ENCODE results near the gene GARIN1A. TPM values are rescaled to one million over a fixed set of nuclear protein-coding genes. Genes with fewer than 3 reads are reported as not detected.

The GARIN1A gene
- total RNA-seq, 1 experiment from 2014 or later = 0.91 TPM

- ATAC-seq (no peak), DNase-seq (no peak)
- CTCF ChIA-PET = no interaction called here
- Histone ChIP-seq H3K27me3 (ENCODE audit: low read length) (no peaks in the 10 kb centered on the region), H3K9ac (ENCODE audit: low read length) (no peak overlapping the region), H3K9me2 (replicated peaks; ENCODE audit: low read length) (no peaks in the 10 kb centered on the region), H3K4me2 (ENCODE audit: low read length) (no peak overlapping the region), H3K79me2 (ENCODE audit: low read length) (no peaks in the 10 kb centered on the region), H3K9me3 (ENCODE audit: low read length) (no peaks in the 10 kb centered on the region), H3K27ac (ENCODE audit: low read length) (no peak overlapping the region), H3K4me3 (ENCODE audit: low read length) (no peak overlapping the region), H2AFZ (ENCODE audit: low read length) (no peak overlapping the region), H3K4me1 (ENCODE audit: insufficient read depth, low read length) (no peaks in the 10 kb centered on the region), H3K36me3 (ENCODE audit: low read depth, low read length) (no peaks in the 10 kb centered on the region), H3F3A (ENCODE audit: low read length, unreplicated experiment) (no peaks in the 10 kb centered on the region), H4K20me1 (ENCODE audit: low read length) (no peaks in the 10 kb centered on the region)
- POLR2A ChIA-PET (ENCODE audit: unreplicated experiment) = no interaction called here
- intact Hi-C loops (cut with micrococcal nuclease) = no loop called here
- no TSS peak for BruUV-seq (replicated peaks)
- TF ChIP-seq, protein P1, sequence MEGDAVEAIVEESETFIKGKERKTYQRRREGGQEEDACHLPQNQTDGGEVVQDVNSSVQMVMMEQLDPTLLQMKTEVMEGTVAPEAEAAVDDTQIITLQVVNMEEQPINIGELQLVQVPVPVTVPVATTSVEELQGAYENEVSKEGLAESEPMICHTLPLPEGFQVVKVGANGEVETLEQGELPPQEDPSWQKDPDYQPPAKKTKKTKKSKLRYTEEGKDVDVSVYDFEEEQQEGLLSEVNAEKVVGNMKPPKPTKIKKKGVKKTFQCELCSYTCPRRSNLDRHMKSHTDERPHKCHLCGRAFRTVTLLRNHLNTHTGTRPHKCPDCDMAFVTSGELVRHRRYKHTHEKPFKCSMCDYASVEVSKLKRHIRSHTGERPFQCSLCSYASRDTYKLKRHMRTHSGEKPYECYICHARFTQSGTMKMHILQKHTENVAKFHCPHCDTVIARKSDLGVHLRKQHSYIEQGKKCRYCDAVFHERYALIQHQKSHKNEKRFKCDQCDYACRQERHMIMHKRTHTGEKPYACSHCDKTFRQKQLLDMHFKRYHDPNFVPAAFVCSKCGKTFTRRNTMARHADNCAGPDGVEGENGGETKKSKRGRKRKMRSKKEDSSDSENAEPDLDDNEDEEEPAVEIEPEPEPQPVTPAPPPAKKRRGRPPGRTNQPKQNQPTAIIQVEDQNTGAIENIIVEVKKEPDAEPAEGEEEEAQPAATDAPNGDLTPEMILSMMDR (conservative IDR thresholded peaks at IDR 0.05; ENCODE audit: low read depth, low read length) = no peak
- TF ChIP-seq EZH2phosphoT487 (IDR thresholded peaks at IDR 0.05; ENCODE audit: borderline replicate concordance, low read length) = no peak
- TF ChIP-seq EZH2 (IDR thresholded peaks at IDR 0.05; ENCODE audit: low read length, unreplicated experiment) = no peak
Measured at GRCh38 chr7:128718967-128719642, 47.0 kb downstream of the GARIN1A start.

GRCh38 chr7:128721376-128721775 lies 49.3 kb downstream of the GARIN1A start:
- H3K9me3 ChIP-seq (ENCODE audit: low read length) = no peaks in the 10 kb centered on the region
- BruUV-seq (replicated peaks) = no TSS peak
- H3K4me2 ChIP-seq (ENCODE audit: low read length) = no peak overlapping the region
- ChIA-PET POLR2A (ENCODE audit: unreplicated experiment) (no interaction called here), CTCF (no interaction called here)
- H3K9ac ChIP-seq (ENCODE audit: low read length) = no peak overlapping the region
- ATAC-seq = no peak
- H3K36me3 ChIP-seq (ENCODE audit: low read depth, low read length) = no peaks in the 10 kb centered on the region
- no peak overlapping the region for H3K27ac ChIP-seq (ENCODE audit: low read length)
- no peak overlapping the region for H3K4me3 ChIP-seq (ENCODE audit: low read length)
- no peaks in the 10 kb centered on the region for H3K27me3 ChIP-seq (ENCODE audit: low read length)
- no peaks in the 10 kb centered on the region for H4K20me1 ChIP-seq (ENCODE audit: low read length)
- no peak overlapping the region for H2AFZ ChIP-seq (ENCODE audit: low read length)
- no peaks in the 10 kb centered on the region for H3K4me1 ChIP-seq (ENCODE audit: insufficient read depth, low read length)
- no peaks in the 10 kb centered on the region for H3F3A ChIP-seq (ENCODE audit: low read length, unreplicated experiment)
- no peaks in the 10 kb centered on the region for H3K9me2 ChIP-seq (replicated peaks; ENCODE audit: low read length)
- H3K79me2 ChIP-seq (ENCODE audit: low read length) = no peaks in the 10 kb centered on the region
- TF ChIP-seq EZH2phosphoT487 (IDR thresholded peaks at IDR 0.05; ENCODE audit: borderline replicate concordance, low read length) (no peak), EZH2 (IDR thresholded peaks at IDR 0.05; ENCODE audit: low read length, unreplicated experiment) (no peak)
- TF ChIP-seq, protein P1 (conservative IDR thresholded peaks at IDR 0.05; ENCODE audit: low read depth, low read length) = no peak
- no peak for DNase-seq
- intact Hi-C loops (cut with micrococcal nuclease) = no loop called here

Other genes starting within 250 kb of the GARIN1A start
- 25.7 and 29.1 TPM in 2 replicates for gene HILPDA, start 216.4 kb upstream of the GARIN1A start, total RNA-seq (2014; rRNA removed)
- gene METTL2B, start 195.5 kb upstream of the GARIN1A start, total RNA-seq (2014; rRNA removed) = 33.8 and 37.1 TPM in 2 replicates
- gene CALU, start 67.1 kb downstream of the GARIN1A start, total RNA-seq (2014; rRNA removed) = 169 and 205 TPM in 2 replicates
- not detected in 2 replicates for gene OPN1SW, start 103.5 kb downstream of the GARIN1A start, total RNA-seq (2014; rRNA removed)
- gene CCDC136, start 119.7 kb downstream of the GARIN1A start, total RNA-seq (2014; rRNA removed) = 9.8 and 10.5 TPM in 2 replicates
- 88.7 and 121 TPM in 2 replicates for gene FLNC, start 158.1 kb downstream of the GARIN1A start, total RNA-seq (2014; rRNA removed)
- 129 and 131 TPM in 2 replicates for gene ATP6V1F, start 190.6 kb downstream of the GARIN1A start, total RNA-seq (2014; rRNA removed)
- gene KCP, start 238.4 kb downstream of the GARIN1A start, total RNA-seq (2014; rRNA removed) = 3.2 and 3.4 TPM in 2 replicates

Measured in PC-3 (cell line).